A673 (cell line): ENCODE data around the gene ISLR. TPM values are rescaled to one million over a fixed set of nuclear protein-coding genes. Genes with fewer than 3 reads are reported as not detected.

ENCODE experiments used
- BruUV-seq: library from RNA; stranded (reverse); fragments of 400-500 nt; replicated peaks from 2 replicates; lab custom pipeline; 2021; lab: Mats Ljungman, UMichigan
- CTCF ChIA-PET: fragments of 300-600 bp; sonication (Branson Sonifier 250); formaldehyde crosslinking; loops from one replicate; lab custom pipeline; 2022; ENCODE audit warnings: antibody characterized with exemption; lab: Charles Lee
- POLR2A ChIA-PET: fragments of 300-600 bp; sonication (Branson Sonifier 250); formaldehyde crosslinking; loops from one replicate; lab custom pipeline; 2022; ENCODE audit warnings: antibody characterized with exemption; ENCODE audit not compliant: low non-redundant PET; lab: Charles Lee
- DNase-seq: peaks from one replicate; pipeline ENCODE4 v3.0.0-alpha.2; 2015; ENCODE audit warnings: low spot score
- H3K27ac ChIP-seq: fragments of 200-600 bp; sonication (generic); 2 replicates; pipeline ENCODE4 v1.5.1; 2016; ENCODE audit warnings: mixed run types, low read depth, mild to moderate bottlenecking, mixed read lengths, antibody characterized with exemption, low read length; ENCODE audit not compliant: poor library complexity, severe bottlenecking
- H3K27me3 ChIP-seq: fragments of 200-600 bp; sonication (generic); replicated peaks from 2 replicates; pipeline ENCODE4 v1.6.1; 2017; ENCODE audit warnings: mixed run types, low read depth, mild to moderate bottlenecking, mixed read lengths, antibody characterized with exemption, low read length; ENCODE audit not compliant: insufficient read depth, poor library complexity
- H3K36me3 ChIP-seq: fragments of 200-600 bp; sonication (generic); 2 replicates; pipeline ENCODE4 v1.6.1; 2016; ENCODE audit warnings: mixed run types, mild to moderate bottlenecking, mixed read lengths, antibody characterized with exemption, low read length; ENCODE audit not compliant: insufficient read depth, poor library complexity, severe bottlenecking
- H3K4me1 ChIP-seq: fragments of 200-600 bp; sonication (generic); 2 replicates; pipeline ENCODE4 v1.6.1; 2017; ENCODE audit warnings: mixed run types, mild to moderate bottlenecking, mixed read lengths, antibody characterized with exemption, low read length; ENCODE audit not compliant: insufficient read depth, poor library complexity, severe bottlenecking
- H3K4me3 ChIP-seq: fragments of 200-600 bp; sonication (generic); 2 replicates; pipeline ENCODE4 v1.5.1; 2016; ENCODE audit warnings: low read depth, mixed run types, mild to moderate bottlenecking, mixed read lengths, low read length; ENCODE audit not compliant: poor library complexity, severe bottlenecking
- H3K9me3 ChIP-seq: fragments of 200-600 bp; sonication (generic); 2 replicates; pipeline ENCODE4 v1.6.1; 2016; ENCODE audit warnings: mixed run types, low read depth, mild to moderate bottlenecking, mixed read lengths, antibody characterized with exemption, low read length; ENCODE audit not compliant: poor library complexity, severe bottlenecking
- CTCF ChIP-seq: fragments of 300-800, 200-600 bp; sonication (generic); conservative IDR thresholded peaks from 2 replicates; pipeline ENCODE4 v1.5.1; 2017; ENCODE audit warnings: low read depth, mild to moderate bottlenecking, antibody characterized with exemption, low read length, moderate library complexity, mixed read lengths
- EZH2 ChIP-seq: fragments of 200-600 bp; sonication (generic); IDR thresholded peaks from 2 replicates; pipeline ENCODE4 v1.6.1; 2017; ENCODE audit warnings: borderline replicate concordance, low read depth, mild to moderate bottlenecking, mixed read lengths, antibody characterized with exemption, low read length; ENCODE audit not compliant: poor library complexity, severe bottlenecking
- intact Hi-C: fragments of 100-400 bp; cut with micrococcal nuclease; formaldehyde crosslinking; loops from one replicate; pipeline ENCODE4 v1.10.0; 2022; ENCODE audit not compliant: unreplicated experiment
- total RNA-seq: library from RNA; stranded (reverse); gene quantifications from 2 replicates; pipeline ENCODE4 v1.2.3, GENCODE V29; 2021

Gene ISLR
- total RNA-seq, 1 experiment from 2014 or later, result 0.41 TPM

- no TSS peak for BruUV-seq
- intact Hi-C loops, result no loop called here
- peaks cover 16% of the 10 kb centered on the region for H3K4me1 ChIP-seq
Observed at GRCh38 chr15:74170875-74171578, 2.5 kb upstream of the ISLR start.

GRCh38 chr15:74171965-74172541 is 1.5 kb upstream of the ISLR start:
- intact Hi-C loops, result no loop called here
- no peaks in the 10 kb centered on the region for H3K27me3 ChIP-seq
- BruUV-seq, result no TSS peak
- POLR2A ChIA-PET, result no interaction called here
- DNase-seq, result no peak
- CTCF ChIA-PET, result no interaction called here
- no peaks in the 10 kb centered on the region for H3K36me3 ChIP-seq
- peaks cover 16% of the 10 kb centered on the region for H3K4me1 ChIP-seq
- no peak overlapping the region for H3K4me3 ChIP-seq
- no peak overlapping the region for H3K27ac ChIP-seq
- H3K9me3 ChIP-seq, result no peaks in the 10 kb centered on the region
- TF ChIP-seq EZH2 (no peak), CTCF (no peak)

More at GRCh38 chr15:74170875-74171578, 2.5 kb upstream of the ISLR start:
- ChIA-PET CTCF (no interaction called here), POLR2A (no interaction called here)
- no peak overlapping the region for H3K27ac ChIP-seq
- DNase-seq, result no peak
- H3K9me3 ChIP-seq, result no peaks in the 10 kb centered on the region
- H3K27me3 ChIP-seq, result no peaks in the 10 kb centered on the region
- TF ChIP-seq EZH2 (no peak), CTCF (no peak)
- H3K4me3 ChIP-seq, result no peak overlapping the region
- H3K36me3 ChIP-seq, result no peaks in the 10 kb centered on the region

- no peaks in the 10 kb centered on the region for H3K27me3 ChIP-seq
- no peaks in the 10 kb centered on the region for H3K36me3 ChIP-seq
- H3K4me3 ChIP-seq, result no peak overlapping the region
- H3K4me1 ChIP-seq, result peaks cover 20% of the 10 kb centered on the region
- CTCF ChIA-PET, result interaction anchor here (0.6 kb wide), 1 partner anchor 41 kb away, joined by 7 read pairs; no protein-coding TSS in a partner anchor
- TF ChIP-seq EZH2 (no peak), CTCF (no peak)
- intact Hi-C loops, result no loop called here
- BruUV-seq, result no TSS peak
- no peak overlapping the region for H3K27ac ChIP-seq
- POLR2A ChIA-PET, result no interaction called here
- DNase-seq, result peak; percentile 15
- H3K9me3 ChIP-seq, result no peaks in the 10 kb centered on the region
Observed at GRCh38 chr15:74172701-74173379, 670 bp upstream of the ISLR start.
